ENCODE data around the gene DSTYK. TPM values are rescaled to one million over a fixed set of nuclear protein-coding genes. Genes with fewer than 3 reads are reported as not detected.
"Not testable (repeated sequence)": the region's sequence is repeated elsewhere in the genome, so short reads cannot be mapped to it uniquely, and the experiment has no call there.

Gene DSTYK
- total RNA-seq, 2 experiments from 2014 or later, result 13.9 to 15.3 TPM

DNA sequence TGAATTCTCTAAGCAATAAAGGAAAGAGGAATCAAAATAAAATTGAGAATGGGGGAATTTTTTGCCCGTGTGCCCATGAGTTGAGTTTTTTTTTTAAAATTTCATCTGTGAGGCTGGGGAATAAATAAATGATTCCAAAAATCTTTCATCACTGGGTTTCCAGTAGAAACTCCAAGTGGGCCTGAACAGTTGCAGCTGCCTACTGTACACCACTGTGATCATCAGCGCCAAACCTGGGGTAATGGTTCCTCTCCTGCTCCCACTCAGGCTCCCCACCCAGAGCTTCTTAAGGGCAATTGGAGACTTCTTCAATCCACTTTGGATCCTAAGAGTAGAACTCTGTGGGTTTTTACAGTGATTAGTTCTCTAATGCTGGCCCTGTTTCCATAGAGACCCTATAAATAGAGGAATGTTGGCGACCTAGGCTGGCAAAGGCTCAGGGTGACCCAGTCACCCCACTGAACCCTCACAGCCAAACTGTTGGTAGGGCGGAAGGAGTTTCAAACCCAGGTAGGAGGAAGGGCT is 25.5 kb upstream of the DSTYK start:
- Histone ChIP-seq H3K27ac (ENCODE audit: low read depth in 1 of 2, low read length in 2 of 2) (no peak overlapping the region), H3K9me3 (ENCODE audit: control insufficient read depth in 1 of 2, insufficient read depth in 1 of 2, low read length in 2 of 2) (no peaks in the 10 kb centered on the region), H3K4me3 (ENCODE audit: low read length) (no peak overlapping the region), H3K36me3 (ENCODE audit: insufficient read depth, low read length) (no peaks in the 10 kb centered on the region), H3K4me1 (ENCODE audit: insufficient read depth, low read length) (no peaks in the 10 kb centered on the region), H3K27me3 (ENCODE audit: control insufficient read depth in 1 of 2, insufficient read depth in 2 of 2, low read length in 2 of 2) (no peaks in the 10 kb centered on the region)
- peaks cover 12% of the 10 kb centered on the region for H3K27me3 Mint-ChIP-seq
- H3K36me3 Mint-ChIP-seq (ENCODE audit: low read depth), result no peaks in the 10 kb centered on the region
- H3K9me3 Mint-ChIP-seq, result no peaks in the 10 kb centered on the region
- ATAC-seq (ENCODE audit: poor library complexity) (no peak), DNase-seq (no peak)
- H3K4me1 Mint-ChIP-seq (ENCODE audit: low read depth), result peaks cover 4% of the 10 kb centered on the region
- POLR2A ChIA-PET, result no interaction called here
- CTCF ChIA-PET, result interaction anchor here (1.0 kb wide), 1 partner anchor 19 kb away, joined by 4 read pairs; no protein-coding TSS in a partner anchor
- no peak overlapping the region for H3K27ac Mint-ChIP-seq
- TF ChIP-seq, protein P1, sequence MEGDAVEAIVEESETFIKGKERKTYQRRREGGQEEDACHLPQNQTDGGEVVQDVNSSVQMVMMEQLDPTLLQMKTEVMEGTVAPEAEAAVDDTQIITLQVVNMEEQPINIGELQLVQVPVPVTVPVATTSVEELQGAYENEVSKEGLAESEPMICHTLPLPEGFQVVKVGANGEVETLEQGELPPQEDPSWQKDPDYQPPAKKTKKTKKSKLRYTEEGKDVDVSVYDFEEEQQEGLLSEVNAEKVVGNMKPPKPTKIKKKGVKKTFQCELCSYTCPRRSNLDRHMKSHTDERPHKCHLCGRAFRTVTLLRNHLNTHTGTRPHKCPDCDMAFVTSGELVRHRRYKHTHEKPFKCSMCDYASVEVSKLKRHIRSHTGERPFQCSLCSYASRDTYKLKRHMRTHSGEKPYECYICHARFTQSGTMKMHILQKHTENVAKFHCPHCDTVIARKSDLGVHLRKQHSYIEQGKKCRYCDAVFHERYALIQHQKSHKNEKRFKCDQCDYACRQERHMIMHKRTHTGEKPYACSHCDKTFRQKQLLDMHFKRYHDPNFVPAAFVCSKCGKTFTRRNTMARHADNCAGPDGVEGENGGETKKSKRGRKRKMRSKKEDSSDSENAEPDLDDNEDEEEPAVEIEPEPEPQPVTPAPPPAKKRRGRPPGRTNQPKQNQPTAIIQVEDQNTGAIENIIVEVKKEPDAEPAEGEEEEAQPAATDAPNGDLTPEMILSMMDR (IDR thresholded peaks at IDR 0.05), result no peak
- H3K4me3 Mint-ChIP-seq, result no peak overlapping the region
- intact Hi-C loops (cut with DNase I, micrococcal nuclease), result no loop called here

DNA sequence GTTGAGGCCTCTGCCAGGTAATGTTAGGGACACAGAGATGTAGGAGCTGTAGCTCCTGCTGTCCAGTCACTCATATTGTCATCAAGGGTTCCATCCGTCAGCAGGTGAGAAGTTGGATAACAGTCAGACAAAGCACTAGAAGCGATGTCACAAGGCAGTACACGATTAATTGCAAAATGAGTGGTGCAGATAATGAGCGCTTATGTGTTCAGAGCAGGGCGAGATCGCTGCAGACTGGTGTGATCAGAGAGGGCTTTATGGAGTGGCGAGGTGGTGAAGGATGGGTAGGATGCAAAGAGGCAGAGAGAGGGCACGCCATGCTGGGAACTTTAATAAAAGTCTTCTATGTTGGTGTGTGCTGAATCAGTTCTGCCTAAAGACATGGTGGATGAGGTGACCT is 25.0 kb upstream of the DSTYK start:
- Histone ChIP-seq H3K4me3 (ENCODE audit: low read length) (no peak overlapping the region), H3K9me3 (ENCODE audit: control insufficient read depth in 1 of 2, insufficient read depth in 1 of 2, low read length in 2 of 2) (no peaks in the 10 kb centered on the region), H3K4me1 (ENCODE audit: insufficient read depth, low read length) (no peaks in the 10 kb centered on the region), H3K27me3 (ENCODE audit: control insufficient read depth in 1 of 2, insufficient read depth in 2 of 2, low read length in 2 of 2) (no peaks in the 10 kb centered on the region), H3K36me3 (ENCODE audit: insufficient read depth, low read length) (no peaks in the 10 kb centered on the region), H3K27ac (ENCODE audit: low read depth in 1 of 2, low read length in 2 of 2) (no peak overlapping the region)
- H3K27ac Mint-ChIP-seq, result no peak overlapping the region
- ChIA-PET POLR2A (no interaction called here), CTCF (no interaction called here)
- no peak for DNase-seq
- ATAC-seq (ENCODE audit: poor library complexity), result no peak
- H3K27me3 Mint-ChIP-seq, result peaks cover 12% of the 10 kb centered on the region
- intact Hi-C loops (cut with DNase I, micrococcal nuclease), result no loop called here
- TF ChIP-seq, protein P1 (IDR thresholded peaks at IDR 0.05), result no peak
- no peaks in the 10 kb centered on the region for H3K9me3 Mint-ChIP-seq
- no peak overlapping the region for H3K4me3 Mint-ChIP-seq
- peaks cover 4% of the 10 kb centered on the region for H3K4me1 Mint-ChIP-seq (ENCODE audit: low read depth)
- H3K36me3 Mint-ChIP-seq (ENCODE audit: low read depth), result no peaks in the 10 kb centered on the region

DNA sequence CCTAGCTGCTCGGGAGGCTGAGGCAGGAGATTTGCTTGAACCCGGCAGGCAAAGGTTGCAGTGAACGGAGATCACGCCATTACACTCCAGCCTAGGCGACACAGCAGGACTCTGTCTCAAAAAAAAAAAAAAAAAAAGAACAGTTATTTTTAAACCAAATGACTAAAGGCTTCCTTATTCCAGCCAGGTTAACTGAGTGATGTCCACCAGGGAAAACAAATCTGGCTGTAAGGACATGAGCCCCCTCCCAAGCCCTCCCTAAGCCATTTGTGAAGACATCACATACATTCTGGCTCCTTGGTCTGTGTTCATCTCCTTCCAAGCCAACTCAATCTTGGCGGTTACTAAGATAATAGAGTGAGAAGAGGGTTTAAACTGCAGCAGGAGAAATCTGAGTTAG is 24.4 kb upstream of the DSTYK start:
- H3K36me3 ChIP-seq (ENCODE audit: insufficient read depth, low read length), result no peaks in the 10 kb centered on the region
- no peak for DNase-seq
- no peak overlapping the region for H3K4me3 ChIP-seq (ENCODE audit: low read length)
- Mint-ChIP-seq H3K4me1 (ENCODE audit: low read depth) (peaks cover 4% of the 10 kb centered on the region), H3K9me3 (no peaks in the 10 kb centered on the region), H3K27ac (no peak overlapping the region), H3K4me3 (no peak overlapping the region), H3K36me3 (ENCODE audit: low read depth) (no peaks in the 10 kb centered on the region), H3K27me3 (peaks cover 12% of the 10 kb centered on the region)
- POLR2A ChIA-PET, result no interaction called here
- intact Hi-C loops (cut with DNase I, micrococcal nuclease), result no loop called here
- H3K9me3 ChIP-seq (ENCODE audit: control insufficient read depth in 1 of 2, insufficient read depth in 1 of 2, low read length in 2 of 2), result no peaks in the 10 kb centered on the region
- no peak for ATAC-seq (ENCODE audit: poor library complexity)
- TF ChIP-seq, protein P1 (IDR thresholded peaks at IDR 0.05), result no peak
- no peaks in the 10 kb centered on the region for H3K4me1 ChIP-seq (ENCODE audit: insufficient read depth, low read length)
- no peaks in the 10 kb centered on the region for H3K27me3 ChIP-seq (ENCODE audit: control insufficient read depth in 1 of 2, insufficient read depth in 2 of 2, low read length in 2 of 2)
- H3K27ac ChIP-seq (ENCODE audit: low read depth in 1 of 2, low read length in 2 of 2), result no peak overlapping the region
- CTCF ChIA-PET, result interaction anchor here (0.9 kb wide), 1 partner anchor 37 kb away, joined by 3 read pairs; no protein-coding TSS in a partner anchor

DNA sequence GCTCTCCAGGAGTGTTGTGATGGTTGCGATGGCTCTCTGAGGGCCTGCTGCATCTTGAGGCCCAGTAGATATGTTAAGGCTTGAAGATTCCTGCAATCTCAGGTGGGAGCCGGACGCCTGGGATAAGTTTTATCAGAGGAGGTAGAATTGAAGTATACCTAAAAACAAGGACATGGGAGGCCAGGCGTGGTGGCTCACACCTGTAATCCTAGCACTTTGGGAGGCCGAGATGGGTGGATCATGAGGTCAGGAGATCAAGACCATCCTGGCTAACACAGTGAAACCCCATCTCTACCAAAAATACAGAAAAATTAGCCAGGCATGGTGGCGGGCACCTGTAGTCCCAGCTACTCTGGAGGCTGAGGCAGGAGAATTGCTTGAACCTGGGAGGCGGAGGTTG is 22.5 kb upstream of the DSTYK start:
- H3K4me3 ChIP-seq (ENCODE audit: low read length); DNase-seq; H3K27ac Mint-ChIP-seq; CTCF ChIA-PET; H3K27me3 ChIP-seq (ENCODE audit: control insufficient read depth in 1 of 2, insufficient read depth in 2 of 2, low read length in 2 of 2); intact Hi-C loops (cut with DNase I, micrococcal nuclease); H3K4me3 Mint-ChIP-seq; H3K36me3 ChIP-seq (ENCODE audit: insufficient read depth, low read length); H3K9me3 ChIP-seq (ENCODE audit: control insufficient read depth in 1 of 2, insufficient read depth in 1 of 2, low read length in 2 of 2); ATAC-seq (ENCODE audit: poor library complexity); H3K27ac ChIP-seq (ENCODE audit: low read depth in 1 of 2, low read length in 2 of 2); POLR2A ChIA-PET; H3K36me3 Mint-ChIP-seq (ENCODE audit: low read depth); H3K9me3 Mint-ChIP-seq: not testable (repeated sequence)
- Mint-ChIP-seq H3K4me1 (ENCODE audit: low read depth) (peaks cover 15% of the 10 kb centered on the region), H3K27me3 (peaks cover 12% of the 10 kb centered on the region)
- peaks cover 16% of the 10 kb centered on the region for H3K4me1 ChIP-seq (ENCODE audit: insufficient read depth, low read length)

Measured in CD4-positive, alpha-beta T cell (primary cell).